Brain pericyte (primary cell): ENCODE results near the gene EMX2.
A peak's percentile ranks its signal among the peaks of the same experiment; 100 is the strongest.

Experiments
- DNase-seq: peaks from one replicate; pipeline ENCODE4 v3.0.0-alpha.2; 2012; ENCODE audit warnings: low read depth, low spot score

The EMX2 gene

GRCh38 chr10:117532003-117532385 is 10.6 kb upstream of the EMX2 start:
- DNase-seq = no peak

GRCh38 chr10:117532451-117533107 is 10.0 kb upstream of the EMX2 start:
- DNase-seq = no peak

- no peak for DNase-seq
Measured at GRCh38 chr10:117533507-117534281, 8.9 kb upstream of the EMX2 start.

- DNase-seq = no peak
Measured at GRCh38 chr10:117534321-117535297, 7.9 kb upstream of the EMX2 start.

GRCh38 chr10:117535298-117536071 is 7.1 kb upstream of the EMX2 start:
- no peak for DNase-seq

- no peak for DNase-seq
Measured at GRCh38 chr10:117536072-117536865, 6.3 kb upstream of the EMX2 start.

- DNase-seq = no peak
Measured at GRCh38 chr10:117536866-117537435, 5.6 kb upstream of the EMX2 start.

- DNase-seq = no peak
Measured at GRCh38 chr10:117537436-117537903, 5.1 kb upstream of the EMX2 start.

- no peak for DNase-seq
Measured at GRCh38 chr10:117537904-117538524, 4.5 kb upstream of the EMX2 start.

- DNase-seq = no peak
Measured at GRCh38 chr10:117539361-117539773, 3.2 kb upstream of the EMX2 start.

GRCh38 chr10:117539903-117540639 is 2.5 kb upstream of the EMX2 start:
- DNase-seq = no peak

GRCh38 chr10:117540640-117541404 is 1.7 kb upstream of the EMX2 start:
- DNase-seq = no peak

GRCh38 chr10:117541405-117541908 is 1.1 kb upstream of the EMX2 start:
- no peak for DNase-seq

- DNase-seq = peak; percentile 53
Measured at GRCh38 chr10:117541909-117542705, 439 bp upstream of the EMX2 start.

- no peak for DNase-seq
Measured at GRCh38 chr10:117543225-117544003, 868 bp downstream of the EMX2 start.

GRCh38 chr10:117544004-117544701 is 1.6 kb downstream of the EMX2 start:
- no peak for DNase-seq
